ENCODE data around the gene MDK.

DNA sequence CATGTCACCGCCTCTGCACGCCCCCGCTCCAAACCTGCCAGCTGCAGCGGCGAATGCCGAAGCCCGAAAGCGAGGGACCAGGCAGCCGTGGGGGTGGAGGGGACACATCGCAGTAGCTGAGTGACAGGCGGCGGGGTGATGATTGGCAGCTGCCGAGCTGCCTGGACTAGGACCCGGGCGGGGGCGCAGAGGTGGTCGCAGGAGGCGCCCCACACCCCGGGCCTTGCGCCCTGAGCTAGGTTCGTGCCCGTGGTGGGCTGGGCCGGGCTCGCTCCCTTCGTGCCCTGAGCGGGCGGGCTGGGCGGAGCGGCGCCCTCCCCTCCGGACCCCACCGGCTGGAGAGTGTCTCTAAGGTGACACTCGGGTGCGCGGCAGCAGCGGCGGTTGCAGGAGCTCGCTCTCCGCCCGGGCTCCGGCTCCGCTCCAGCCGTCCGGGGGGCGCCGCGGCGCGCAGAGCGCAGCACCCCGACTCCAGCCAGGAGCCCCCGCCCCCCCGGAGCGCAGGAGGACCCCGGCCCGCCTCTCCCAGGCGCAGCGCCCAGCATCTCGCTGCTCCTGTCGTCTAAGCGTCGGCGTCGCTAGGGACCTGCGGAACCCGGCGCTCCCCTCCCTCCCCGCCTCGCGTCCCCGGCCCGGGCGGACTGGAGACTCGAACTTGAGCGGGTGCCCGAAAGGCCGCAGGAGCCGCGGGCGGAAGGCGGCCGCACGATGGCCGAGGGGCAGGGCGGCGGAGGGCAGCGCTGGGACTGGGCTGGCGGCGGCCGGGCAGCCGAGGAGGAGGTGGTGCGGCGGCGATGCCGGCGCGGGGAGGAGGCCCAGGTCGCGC, 48.7 kb upstream of the MDK start:
- TF ChIP-seq, protein P1, sequence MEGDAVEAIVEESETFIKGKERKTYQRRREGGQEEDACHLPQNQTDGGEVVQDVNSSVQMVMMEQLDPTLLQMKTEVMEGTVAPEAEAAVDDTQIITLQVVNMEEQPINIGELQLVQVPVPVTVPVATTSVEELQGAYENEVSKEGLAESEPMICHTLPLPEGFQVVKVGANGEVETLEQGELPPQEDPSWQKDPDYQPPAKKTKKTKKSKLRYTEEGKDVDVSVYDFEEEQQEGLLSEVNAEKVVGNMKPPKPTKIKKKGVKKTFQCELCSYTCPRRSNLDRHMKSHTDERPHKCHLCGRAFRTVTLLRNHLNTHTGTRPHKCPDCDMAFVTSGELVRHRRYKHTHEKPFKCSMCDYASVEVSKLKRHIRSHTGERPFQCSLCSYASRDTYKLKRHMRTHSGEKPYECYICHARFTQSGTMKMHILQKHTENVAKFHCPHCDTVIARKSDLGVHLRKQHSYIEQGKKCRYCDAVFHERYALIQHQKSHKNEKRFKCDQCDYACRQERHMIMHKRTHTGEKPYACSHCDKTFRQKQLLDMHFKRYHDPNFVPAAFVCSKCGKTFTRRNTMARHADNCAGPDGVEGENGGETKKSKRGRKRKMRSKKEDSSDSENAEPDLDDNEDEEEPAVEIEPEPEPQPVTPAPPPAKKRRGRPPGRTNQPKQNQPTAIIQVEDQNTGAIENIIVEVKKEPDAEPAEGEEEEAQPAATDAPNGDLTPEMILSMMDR (IDR thresholded peaks at IDR 0.05) = no peak
- TF ChIP-seq ESRRA (IDR thresholded peaks at IDR 0.05; ENCODE audit: borderline replicate concordance, low read length) (no peak), CBX2 (IDR thresholded peaks at IDR 0.05; ENCODE audit: borderline replicate concordance, low read depth) (no peak), RCOR1 (IDR thresholded peaks at IDR 0.05; ENCODE audit: low read depth, low read length) (no peak), CHD2 (IDR thresholded peaks at IDR 0.05; ENCODE audit: low read length, partially characterized antibody) (no peak)
- TF ChIP-seq, protein P2, sequence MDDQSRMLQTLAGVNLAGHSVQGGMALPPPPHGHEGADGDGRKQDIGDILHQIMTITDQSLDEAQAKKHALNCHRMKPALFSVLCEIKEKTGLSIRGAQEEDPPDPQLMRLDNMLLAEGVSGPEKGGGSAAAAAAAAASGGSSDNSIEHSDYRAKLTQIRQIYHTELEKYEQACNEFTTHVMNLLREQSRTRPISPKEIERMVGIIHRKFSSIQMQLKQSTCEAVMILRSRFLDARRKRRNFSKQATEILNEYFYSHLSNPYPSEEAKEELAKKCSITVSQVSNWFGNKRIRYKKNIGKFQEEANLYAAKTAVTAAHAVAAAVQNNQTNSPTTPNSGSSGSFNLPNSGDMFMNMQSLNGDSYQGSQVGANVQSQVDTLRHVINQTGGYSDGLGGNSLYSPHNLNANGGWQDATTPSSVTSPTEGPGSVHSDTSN (IDR thresholded peaks at IDR 0.05) = no peak

Data from A549 (cell line).